GM04503 (cell line): ENCODE results near the gene FRY.
"Not testable (repeated sequence)": the region's sequence is repeated elsewhere in the genome, so short reads cannot be mapped to it uniquely, and the experiment has no call there.

Experiments
- DNase-seq: peaks from one replicate; pipeline ENCODE4 v3.0.0-alpha.2; 2012; ENCODE audit warnings: low read depth

The FRY gene

GRCh38 chr13:32031025-32031814 lies at the start of gene FRY:
TSS of gene FRY (plus strand) at chr13:32031774. CDS start at chr13:32031796, 22 bp downstream.
- no peak for DNase-seq

- DNase-seq = no peak
Measured at GRCh38 chr13:31982124-31982523, 49.5 kb upstream of the FRY start.

GRCh38 chr13:31982540-31982939 lies 49.0 kb upstream of the FRY start:
- DNase-seq = peak; percentile 44

- DNase-seq = not testable (repeated sequence)
Measured at GRCh38 chr13:31983696-31984095, 47.9 kb upstream of the FRY start.

GRCh38 chr13:31984388-31984787 lies 47.2 kb upstream of the FRY start:
- DNase-seq = not testable (repeated sequence)

GRCh38 chr13:31986676-31987470 lies 44.7 kb upstream of the FRY start:
- DNase-seq = no peak

GRCh38 chr13:31987535-31988170 lies 43.9 kb upstream of the FRY start:
- no peak for DNase-seq

- not testable (repeated sequence) for DNase-seq
Measured at GRCh38 chr13:31994367-31994766, 37.2 kb upstream of the FRY start.

GRCh38 chr13:31996601-31997000 lies 35.0 kb upstream of the FRY start:
- no peak for DNase-seq

- no peak for DNase-seq
Measured at GRCh38 chr13:31997641-31998040, 33.9 kb upstream of the FRY start.

- DNase-seq = no peak
Measured at GRCh38 chr13:31998131-31998530, 33.4 kb upstream of the FRY start.

- not testable (repeated sequence) for DNase-seq
Measured at GRCh38 chr13:32000754-32001153, 30.8 kb upstream of the FRY start.

GRCh38 chr13:32001154-32001768 lies 30.3 kb upstream of the FRY start:
- DNase-seq = peak; percentile 18

- no peak for DNase-seq
Measured at GRCh38 chr13:32001769-32002168, 29.8 kb upstream of the FRY start.

GRCh38 chr13:32002873-32003272 lies 28.7 kb upstream of the FRY start:
- DNase-seq = no peak

GRCh38 chr13:32007494-32007893 lies 24.1 kb upstream of the FRY start:
- no peak for DNase-seq

GRCh38 chr13:32008518-32009175 lies 22.9 kb upstream of the FRY start:
- DNase-seq = no peak

- DNase-seq = no peak
Measured at GRCh38 chr13:32009362-32009761, 22.2 kb upstream of the FRY start.

- DNase-seq = peak; percentile 23
Measured at GRCh38 chr13:32010136-32010535, 21.4 kb upstream of the FRY start.

GRCh38 chr13:32011971-32012370 lies 19.6 kb upstream of the FRY start:
- no peak for DNase-seq

- DNase-seq = no peak
Measured at GRCh38 chr13:32013181-32013580, 18.4 kb upstream of the FRY start.

- DNase-seq = no peak
Measured at GRCh38 chr13:32016119-32016518, 15.5 kb upstream of the FRY start.
